EL (cell line): Measurements from ENCODE around the gene FAM20C.
"Not testable (repeated sequence)": the region's sequence is repeated elsewhere in the genome, so short reads cannot be mapped to it uniquely, and the experiment has no call there.

ENCODE experiments used
- DNase-seq: peaks from one replicate; pipeline ENCODE4 v3.0.0-alpha.2; 2016

FAM20C gene

DNA sequence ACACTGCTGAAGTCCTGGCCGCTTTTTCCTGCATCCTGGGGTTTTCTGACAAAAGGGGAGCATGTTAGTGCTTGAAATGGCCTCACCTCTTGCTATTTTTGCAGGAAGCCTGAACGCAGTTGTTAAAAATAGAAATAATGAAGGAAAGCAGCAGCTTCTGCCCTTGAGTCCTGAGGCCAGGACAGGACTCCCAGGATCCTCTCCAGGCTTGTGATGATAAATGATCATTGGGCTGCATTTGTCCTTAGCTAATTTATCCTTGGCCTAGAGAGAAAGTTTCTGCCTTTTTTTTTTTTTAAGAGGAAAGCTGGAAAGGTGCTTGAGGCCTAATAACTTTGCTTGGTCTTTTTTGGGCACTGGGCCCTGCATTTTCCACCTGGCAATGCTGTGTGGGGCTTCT is 17.7 kb upstream of the FAM20C start:
- DNase-seq = no peak

DNA sequence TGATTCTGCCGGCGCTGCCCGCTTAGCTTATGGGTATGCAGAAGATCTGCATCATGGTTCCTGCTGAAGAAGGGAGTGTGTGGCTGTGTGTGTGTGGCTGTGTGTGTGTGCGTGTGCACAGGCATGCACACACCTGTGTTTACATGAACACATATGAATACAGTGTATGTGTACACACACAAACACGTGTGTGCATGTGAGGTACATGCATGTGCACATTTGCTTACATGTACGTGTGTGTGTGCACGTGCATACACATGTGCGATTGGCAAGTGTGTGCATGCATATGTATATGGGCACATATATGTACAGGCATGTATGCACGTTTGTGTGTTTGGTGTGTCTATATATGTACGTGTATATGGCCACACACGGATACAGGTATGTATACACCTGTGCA is 16.4 kb upstream of the FAM20C start:
- DNase-seq = no peak

DNA sequence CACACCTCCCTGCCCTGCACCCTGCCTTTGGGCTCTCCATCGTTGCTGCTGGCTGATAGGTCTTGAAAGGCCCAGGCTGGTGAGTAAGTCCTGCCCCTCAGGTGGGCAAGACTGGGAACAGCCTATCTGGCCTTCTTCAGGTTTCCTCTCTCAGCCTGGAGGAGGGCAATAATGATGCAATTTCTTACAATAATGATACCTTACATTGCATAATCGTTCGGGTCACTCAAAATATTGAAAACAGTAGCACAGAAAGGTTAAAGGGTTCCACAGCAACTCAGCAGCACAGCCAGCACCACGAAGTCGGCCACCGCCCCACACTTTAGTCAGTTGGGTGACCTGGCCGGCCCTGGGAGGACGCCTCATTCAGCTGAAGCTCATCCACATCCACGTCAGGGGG is 16.0 kb upstream of the FAM20C start:
- DNase-seq = no peak

DNA sequence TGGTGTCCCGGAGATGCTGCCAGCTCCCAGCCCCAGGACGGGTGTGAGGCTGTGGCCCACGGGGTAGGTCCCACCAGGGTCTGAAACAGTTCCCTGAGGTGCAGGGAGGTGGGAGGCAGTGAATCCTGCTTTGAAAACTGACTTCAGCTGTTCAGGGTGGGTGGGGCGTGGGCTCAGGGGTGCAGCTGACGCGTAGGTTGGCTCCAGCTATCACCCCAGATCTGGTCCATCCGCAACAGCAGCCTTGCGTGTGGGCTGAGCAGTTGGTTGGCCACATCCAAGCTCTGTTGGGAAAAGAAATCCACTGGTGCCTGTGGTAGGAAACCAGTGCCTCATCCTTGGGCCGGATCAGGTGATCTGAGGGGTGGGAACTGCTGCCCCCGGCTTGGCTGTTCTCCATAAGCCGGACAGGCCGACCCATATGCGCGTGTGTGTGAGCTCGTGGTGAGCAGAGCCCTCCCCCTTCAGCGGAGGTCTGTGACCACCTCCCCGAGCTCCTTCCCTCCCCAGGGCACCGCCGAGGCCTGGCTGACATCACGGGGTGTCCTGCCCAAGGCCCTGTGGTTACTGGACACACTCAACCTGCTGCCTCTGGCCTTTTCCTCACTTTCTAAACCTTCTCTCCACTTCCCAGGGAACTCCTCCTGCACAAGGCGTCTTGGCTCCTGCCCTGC is 15.4 kb upstream of the FAM20C start:
- DNase-seq = no peak

DNA sequence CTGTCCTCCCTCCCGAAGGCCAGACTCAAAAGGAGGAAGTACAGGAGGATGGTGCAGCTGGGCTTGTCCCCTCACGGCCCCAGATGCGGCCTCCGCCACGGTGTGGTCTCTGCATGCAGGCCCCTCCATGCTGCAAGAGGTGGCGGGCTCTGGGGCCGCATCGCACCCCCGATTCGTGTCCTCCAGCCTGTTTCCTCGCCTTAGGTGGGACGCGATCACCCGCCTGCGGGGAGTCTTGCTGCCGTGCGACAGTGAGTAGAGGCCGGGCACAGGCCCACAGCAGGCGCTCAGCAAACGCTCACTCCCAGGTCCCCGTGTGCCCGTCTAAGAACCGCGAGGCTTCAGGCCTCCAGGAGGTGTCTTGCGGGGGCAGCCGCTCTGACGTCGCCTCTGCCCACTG is 13.9 kb upstream of the FAM20C start:
- no peak for DNase-seq

DNA sequence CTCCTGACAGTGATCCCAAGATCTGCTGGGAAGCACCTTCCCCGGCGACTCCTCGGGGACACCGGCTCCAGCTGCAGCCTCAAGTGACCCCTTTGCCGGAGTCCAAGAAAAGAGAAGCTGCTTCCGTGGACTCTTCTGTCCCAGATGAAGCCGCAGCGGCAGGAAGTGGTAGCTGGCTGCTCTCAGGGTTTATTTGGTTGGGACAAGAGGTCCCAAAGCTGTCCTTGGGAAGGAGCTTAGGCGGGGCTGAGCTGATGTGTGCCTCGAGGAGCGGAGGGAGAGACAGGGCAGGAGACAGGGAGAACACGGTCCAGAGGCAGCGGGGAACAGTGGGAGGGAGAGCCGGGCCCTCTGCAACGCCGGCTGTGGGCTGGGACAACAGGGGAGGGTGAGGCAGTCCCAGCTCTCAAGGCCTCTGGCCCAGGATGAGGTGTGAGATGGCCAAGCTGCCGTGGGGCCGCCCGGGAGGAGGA is 13.1 kb upstream of the FAM20C start:
- no peak for DNase-seq

DNA sequence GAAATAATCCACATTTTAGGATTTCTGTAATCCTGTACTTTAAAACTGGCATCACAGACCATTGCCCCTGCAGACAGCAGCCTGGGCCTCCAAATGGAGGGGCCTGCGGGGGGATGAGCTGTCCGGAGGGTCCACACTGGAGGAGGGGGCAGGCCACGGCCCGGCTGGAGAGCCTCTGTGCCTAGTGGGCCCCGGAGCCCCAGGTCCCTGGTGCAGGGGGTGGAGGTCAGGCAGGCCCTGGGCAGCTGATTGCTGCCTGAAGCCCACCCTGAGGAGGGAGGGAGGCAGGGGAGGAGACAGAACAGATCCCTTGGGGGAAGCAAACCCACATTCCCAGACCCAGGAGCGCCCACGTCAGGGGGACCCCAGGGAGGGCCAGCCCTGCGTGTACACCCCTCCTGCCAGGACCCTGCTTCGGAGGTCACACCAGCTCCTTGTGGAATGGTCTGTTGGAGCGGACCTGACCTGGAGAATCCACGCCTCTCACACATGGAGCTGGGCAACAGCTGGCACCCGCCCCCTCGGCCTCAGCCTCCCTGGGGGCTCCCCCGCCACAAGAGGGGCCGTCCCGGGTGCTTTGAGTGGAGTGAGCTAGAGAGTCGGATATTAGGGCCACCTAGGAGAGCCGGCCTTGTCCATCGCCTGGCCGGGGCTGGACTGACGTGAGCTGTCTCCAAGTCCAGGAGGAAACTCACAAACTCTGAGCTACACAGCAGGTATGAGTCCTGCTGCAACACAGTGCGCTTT is 12.2 kb upstream of the FAM20C start:
- no peak for DNase-seq

DNA sequence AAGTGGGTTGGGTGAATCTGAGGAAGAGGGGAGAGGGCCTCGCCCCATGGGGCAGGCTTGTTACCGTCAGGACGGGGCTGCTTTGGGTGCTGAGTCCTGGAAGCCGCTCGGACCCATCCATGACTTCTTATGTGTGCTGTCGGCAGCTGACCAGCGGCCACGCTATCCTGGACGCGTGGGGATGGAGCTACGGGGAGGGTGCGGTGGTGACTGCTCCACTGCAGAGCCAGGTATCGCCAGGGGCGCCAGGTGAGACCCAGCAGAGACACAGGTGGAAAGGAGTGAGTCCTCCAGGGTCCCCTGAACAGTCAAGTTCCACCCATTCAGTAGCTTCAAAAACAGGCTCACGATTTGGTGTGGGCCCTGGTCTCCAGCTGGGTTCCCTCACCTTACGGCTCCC is 10.6 kb upstream of the FAM20C start:
- no peak for DNase-seq

DNA sequence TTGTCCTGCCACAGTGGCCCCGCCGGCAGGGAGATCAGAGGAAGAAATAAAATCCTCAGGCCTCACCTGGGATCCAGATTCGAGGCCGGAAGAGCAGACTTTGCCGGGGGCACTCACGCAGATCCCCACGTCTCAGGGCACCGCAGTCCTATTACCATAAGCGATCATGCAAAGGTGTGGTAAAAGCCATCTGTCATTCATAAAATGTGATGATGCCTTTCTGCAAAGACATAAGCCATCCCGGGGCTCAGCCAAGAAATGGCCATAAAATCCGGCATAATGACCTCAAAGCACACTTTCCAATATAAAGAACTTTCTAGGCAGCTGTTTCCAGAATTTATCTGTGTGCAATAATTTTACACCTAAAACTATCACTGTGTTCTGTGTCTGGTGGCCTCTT is 9.9 kb upstream of the FAM20C start:
- DNase-seq = not testable (repeated sequence)

DNA sequence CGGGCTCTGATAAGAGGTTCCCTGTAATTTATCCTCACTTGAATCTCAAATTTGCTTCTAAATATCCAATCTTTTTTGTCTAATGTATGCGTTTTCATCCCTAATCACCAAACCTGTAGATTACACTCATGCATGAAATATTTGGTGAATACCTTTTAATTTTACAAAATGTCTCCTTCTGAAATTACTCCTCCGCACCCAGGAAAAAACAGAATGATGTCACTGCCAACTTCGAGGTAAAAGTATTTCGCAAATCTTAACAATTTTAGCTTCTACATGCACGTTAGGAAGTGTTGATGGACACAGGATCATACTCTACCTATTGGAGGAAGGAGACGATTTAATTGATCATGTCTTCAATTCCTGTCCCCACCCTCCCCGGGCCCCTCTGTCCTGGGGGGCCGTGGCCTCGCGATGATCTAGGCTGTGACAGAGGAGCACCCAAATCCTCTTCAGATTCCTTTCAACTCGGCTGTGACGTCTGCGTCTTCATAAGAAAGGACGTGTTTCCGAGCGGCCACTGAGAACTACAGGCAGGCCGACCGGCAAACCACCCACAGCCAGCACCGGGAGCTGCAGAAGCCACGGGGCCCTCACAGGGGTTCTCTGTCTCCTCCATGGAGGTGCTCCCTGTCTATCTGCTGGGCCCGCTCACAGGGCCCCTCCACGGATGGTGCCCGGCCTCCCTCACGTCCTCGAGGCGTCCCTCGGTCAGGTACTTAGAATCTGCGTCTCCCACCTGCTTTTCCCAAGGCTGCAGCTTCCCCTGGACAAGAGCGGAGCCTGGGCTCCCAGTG is 8.7 kb upstream of the FAM20C start:
- DNase-seq = no peak

DNA sequence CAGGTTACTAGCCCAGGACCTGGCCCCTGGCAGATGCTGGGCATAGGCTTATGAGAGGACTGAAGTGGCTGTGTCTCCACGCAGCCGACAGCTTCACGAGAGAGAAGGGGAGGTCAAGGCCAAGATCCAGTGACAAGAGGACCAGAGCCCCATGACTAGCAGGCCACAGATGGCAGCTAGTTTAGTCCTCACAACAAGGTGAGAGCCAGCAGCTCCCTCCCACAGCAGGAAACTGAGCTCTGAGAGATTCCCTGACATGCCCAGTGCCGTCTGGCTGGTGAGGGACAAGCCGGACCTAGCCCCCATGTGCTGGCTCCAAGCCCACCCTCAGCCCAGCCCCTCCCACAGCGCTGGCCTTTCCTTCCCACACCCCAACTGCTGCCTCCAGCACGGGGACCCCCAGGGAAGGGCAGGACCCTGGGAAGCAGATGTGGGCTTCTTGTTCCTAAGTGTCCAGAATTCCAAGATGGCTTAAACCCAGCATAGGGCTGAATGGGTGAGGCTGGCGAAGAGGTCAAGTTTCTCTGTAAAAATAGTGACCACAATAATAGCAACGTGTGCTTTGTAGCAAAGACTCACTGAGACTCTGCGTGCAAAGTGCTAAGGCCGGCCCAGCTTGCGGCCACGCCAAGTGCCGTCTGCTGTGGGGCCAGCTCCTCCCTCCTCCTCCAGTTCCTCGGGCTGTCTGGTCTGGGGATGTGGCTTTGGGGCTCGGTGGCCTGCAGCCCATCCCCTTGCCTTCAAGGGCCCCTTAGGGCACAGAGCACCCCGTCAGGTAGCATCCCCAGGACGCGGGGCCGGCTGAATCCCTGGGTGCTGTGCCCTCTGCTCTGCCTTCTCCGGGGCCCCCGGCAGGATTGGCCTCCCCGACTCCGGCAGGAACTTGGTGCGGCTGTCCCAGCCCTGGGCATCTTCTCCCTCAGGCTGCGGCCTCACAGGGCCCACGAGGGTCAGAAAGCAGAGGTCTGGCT is 7.8 kb upstream of the FAM20C start:
- DNase-seq = no peak

DNA sequence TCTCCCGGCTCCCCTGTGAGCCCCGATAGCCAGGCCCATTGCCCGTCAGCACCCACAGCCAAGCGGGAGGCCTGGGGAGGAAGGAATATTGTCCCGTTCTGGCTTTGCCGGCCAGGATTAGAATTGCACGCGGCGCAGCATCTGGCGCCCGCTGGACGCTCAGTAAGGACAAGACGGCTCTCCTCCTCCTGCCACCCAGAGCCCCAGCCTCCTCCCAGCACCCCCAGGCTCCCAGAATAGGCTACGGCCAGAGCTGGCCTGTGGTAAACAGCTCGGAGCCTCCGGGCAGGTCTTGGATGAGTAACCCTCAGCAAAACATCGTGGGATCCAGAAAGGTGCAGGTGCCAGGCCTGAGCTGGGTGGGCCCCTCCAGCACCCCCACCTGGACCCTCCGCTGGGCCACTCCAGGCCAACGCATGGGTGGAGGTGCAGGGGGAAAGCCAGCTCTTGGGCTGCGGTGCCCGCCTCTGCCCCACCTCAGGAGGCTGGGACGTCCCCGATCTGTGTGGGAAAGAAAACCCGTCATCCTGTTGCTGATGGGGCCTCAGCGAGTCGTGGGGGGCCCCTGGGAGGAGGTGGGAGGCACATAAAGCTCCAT is 5.8 kb upstream of the FAM20C start:
- no peak for DNase-seq

DNA sequence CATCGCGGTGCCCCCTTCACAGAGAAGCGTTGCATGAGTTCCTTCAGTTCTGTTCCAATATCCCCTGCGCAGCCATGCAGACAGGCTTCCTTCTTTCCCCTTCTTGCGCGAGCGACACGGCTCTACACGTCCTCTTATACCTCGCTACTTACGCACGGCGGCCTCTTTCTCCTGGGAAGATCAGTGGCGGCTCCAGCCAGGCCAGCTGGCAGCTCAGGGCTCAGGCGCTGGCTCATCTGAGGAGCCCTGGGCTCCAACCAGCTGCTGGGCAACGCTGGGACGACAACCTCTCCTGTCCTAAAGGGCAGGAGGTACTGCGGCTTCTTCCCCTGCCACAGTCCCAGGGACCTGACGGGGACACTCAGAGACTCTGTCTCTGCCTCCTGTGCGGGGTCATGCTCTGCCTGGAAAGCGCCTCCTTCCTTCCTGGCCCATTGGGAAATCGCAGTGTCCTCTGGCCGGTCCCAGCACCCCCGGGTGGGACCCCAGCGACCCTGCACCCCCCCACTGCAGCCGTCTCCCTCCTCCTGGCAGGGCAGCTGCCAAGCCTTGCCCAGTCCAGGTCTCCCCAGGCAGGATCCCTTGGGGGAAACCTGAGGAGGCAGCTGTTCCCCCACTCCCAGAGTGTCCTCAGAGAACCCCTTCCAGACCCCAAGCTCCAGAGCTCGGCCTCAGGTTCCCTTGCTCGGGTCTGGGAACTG is 5.0 kb upstream of the FAM20C start:
- DNase-seq = no peak

DNA sequence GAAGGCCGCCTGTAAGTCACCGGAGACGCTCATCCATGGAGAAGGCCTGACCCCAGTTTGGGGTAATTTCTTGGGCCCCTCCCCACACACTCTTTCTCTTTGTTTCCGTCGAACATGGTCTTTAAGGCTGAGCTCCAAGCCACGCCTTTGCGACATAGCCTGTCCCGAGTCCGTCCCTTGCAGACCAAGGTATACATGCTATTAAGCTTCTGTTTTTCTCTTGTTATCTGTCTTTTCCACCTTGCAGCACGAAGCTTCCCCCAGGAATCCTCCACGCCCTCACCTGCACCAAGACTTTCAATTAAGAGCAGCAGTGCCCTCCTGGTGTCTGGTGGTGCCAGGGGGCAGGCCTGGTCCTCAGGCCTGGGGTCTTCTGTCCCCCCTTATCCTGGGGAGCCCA is 4.2 kb upstream of the FAM20C start:
- DNase-seq = no peak

DNA sequence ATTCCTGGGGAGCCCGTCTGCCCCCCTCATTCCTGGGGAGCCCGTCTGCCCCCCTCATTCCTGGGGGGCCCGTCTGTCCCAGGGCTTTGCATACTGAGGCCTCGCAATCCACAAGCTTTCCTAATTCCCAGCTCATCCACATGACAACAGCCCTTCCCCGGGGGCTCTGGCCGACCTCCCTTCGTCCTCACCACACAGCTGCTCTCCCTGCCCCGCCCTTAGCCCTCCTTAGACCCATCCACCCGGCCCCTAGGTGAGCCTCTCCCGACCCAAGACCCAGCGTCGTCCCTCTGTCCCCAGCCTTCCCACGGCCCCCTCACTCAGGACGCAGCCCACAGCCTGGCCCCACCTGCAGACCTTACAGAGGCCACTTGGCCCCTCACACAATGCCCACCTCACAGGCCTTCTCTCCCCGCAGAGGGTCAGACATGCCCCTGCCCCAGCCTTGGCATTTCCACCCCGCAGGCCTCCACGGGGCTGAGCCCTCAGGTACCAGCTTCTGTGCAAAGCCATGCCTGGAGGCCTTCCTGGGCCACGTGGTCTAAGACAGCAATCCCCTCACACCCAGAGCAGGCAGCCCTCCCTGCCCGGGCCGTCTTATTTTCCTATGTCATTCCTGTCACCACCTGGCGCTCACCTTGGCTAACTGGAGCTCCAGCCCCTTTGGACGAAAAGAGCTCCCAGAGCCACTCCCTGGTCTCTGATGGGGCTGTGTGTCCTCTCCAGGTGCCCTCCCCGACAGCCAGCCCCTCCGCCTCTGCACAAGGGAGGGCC is 3.5 kb upstream of the FAM20C start:
- no peak for DNase-seq

DNA sequence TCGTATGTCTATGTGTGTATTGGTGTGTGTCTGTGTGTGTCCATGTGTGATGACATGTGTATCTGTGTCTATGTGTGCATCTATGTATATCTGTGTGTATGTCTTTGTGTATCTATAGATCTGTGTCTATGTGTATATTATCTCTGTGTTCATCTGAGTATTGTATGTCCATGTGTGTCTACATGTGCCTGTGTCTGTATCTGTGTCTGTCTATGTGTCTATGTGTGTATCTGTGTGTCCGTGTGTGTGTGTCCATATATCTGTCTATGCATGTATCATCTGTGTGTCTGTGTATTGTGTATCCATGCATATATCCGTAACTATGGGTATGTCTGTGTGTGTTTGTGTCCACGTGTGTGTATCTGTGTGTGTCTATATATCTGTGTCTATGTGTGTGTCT is 2.7 kb upstream of the FAM20C start:
- no peak for DNase-seq

DNA sequence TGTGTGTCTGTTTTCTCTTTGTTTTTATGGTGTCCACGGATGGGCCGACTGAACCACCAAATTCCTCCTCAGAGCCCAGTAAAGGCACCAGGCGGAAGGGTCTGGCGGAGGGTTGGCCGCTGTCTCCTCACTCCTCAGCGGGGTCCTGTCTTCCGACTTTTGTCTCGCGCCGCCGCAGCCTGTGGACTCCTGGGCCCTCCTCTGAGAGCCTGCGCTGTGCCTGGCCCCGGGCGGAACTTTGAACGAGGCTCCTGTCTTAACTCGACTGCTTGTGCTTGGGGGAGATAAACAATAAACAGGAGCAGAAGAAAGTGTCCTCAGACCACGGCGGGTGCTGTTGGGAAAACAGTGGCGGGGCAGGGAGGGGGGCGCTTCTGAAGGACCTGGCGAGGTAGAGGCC is 2.2 kb upstream of the FAM20C start:
- no peak for DNase-seq

DNA sequence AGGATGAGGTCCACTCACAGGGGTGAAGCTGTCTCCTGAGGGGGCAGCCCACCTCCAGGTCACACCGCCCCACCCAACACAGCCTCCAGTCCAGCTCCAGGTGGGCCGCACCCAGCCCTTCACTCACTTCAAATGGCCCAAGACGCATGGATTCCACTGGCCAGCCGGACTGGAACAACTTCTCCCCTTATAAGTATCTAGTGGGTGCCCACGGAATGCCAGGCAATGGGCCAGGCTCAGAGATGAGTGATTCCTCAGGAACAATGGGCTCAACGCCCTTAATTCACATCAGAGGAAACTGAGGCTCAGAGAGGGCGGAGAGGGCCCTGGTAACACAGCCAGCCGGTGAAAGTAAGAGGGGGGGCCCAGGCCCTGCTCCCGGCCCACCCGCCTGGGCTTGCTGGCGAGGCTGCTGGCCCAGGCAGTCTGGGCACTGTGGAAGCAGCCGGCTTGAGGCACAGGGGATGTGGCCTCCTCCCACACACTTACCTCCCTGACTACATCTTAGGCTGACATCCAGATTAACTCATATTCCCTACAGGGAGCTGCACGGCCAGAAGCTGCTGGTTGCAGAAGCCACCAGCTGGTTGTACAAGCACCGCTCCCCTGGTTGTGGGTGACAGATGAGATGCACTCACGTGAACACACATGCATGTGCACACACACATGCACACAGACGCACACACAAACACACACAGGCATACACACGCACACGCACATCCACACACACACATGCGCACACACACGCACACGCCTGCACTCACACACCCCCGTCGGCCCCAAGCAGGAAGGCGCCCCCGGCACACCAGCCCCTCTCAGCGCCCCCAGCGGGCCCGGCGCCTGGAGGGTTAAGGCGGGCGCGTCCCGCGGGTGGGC is 1.0 kb upstream of the FAM20C start:
- peak; percentile 75 for DNase-seq

DNA sequence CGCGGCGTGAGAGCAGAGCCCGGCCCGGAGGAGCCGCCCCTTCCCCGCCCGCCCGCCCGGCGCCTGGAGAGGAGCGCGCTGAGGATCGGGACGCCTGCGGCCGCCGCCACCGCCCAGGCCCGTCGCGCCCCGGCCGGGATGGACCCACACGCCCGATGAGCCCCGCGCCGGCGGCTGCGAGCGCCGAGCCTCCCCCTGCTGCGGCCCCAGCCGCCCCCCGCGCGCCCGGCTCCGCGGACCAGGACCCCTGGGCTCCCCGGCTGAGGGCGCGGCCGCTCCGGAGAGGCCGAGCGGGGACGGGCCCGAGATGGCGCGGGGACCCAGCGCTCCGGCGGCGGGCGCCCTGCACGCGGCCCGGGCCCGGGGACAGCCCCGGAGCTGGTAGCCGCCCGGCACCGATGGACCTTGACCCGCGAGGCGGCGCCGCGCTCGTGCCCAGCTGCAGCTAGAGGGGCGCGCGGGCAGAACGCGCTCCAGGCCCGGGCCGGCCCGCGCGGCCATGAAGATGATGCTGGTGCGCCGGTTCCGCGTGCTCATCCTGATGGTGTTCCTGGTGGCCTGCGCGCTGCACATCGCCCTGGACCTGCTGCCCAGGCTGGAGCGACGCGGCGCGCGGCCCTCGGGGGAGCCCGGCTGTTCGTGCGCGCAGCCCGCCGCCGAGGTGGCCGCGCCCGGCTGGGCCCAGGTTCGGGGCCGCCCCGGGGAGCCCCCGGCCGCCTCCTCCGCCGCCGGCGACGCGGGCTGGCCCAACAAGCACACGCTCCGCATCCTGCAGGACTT is 520 bp downstream of the FAM20C start:
- peak; percentile 38 for DNase-seq
